Measurements from ENCODE around the gene SERPINB1. TPM values are rescaled to one million over a fixed set of nuclear protein-coding genes. Genes with fewer than 3 reads are reported as not detected.
"Not testable (repeated sequence)": the region's sequence is repeated elsewhere in the genome, so short reads cannot be mapped to it uniquely, and the experiment has no call there.

Gene SERPINB1
- total RNA-seq, 2 donors from 2014 or later, result 30.6 to 38.5 TPM

- H3K36me3 Mint-ChIP-seq (ENCODE audit: low read depth), result peaks cover 2% of the 10 kb centered on the region
- no peaks in the 10 kb centered on the region for H3K27me3 Mint-ChIP-seq (ENCODE audit: insufficient read depth)
- TF ChIP-seq, protein P1, sequence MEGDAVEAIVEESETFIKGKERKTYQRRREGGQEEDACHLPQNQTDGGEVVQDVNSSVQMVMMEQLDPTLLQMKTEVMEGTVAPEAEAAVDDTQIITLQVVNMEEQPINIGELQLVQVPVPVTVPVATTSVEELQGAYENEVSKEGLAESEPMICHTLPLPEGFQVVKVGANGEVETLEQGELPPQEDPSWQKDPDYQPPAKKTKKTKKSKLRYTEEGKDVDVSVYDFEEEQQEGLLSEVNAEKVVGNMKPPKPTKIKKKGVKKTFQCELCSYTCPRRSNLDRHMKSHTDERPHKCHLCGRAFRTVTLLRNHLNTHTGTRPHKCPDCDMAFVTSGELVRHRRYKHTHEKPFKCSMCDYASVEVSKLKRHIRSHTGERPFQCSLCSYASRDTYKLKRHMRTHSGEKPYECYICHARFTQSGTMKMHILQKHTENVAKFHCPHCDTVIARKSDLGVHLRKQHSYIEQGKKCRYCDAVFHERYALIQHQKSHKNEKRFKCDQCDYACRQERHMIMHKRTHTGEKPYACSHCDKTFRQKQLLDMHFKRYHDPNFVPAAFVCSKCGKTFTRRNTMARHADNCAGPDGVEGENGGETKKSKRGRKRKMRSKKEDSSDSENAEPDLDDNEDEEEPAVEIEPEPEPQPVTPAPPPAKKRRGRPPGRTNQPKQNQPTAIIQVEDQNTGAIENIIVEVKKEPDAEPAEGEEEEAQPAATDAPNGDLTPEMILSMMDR (conservative IDR thresholded peaks at IDR 0.05), result no peak
- H3K36me3 ChIP-seq (ENCODE audit: control insufficient read depth, insufficient read depth, low read length), result no peaks in the 10 kb centered on the region
- H3K9me3 Mint-ChIP-seq, result peaks cover 3% of the 10 kb centered on the region
- H3K4me3 Mint-ChIP-seq, result no peak overlapping the region
- no peak overlapping the region for H3K27ac Mint-ChIP-seq
- 88 to 99% methylated on average over 2 to 4 of the region's 4 CpGs for WGBS, 2 experiments (ENCODE audit: insufficient coverage in 1 of 2, insufficient read length in 1 of 2)
- peaks cover 35% of the 10 kb centered on the region for H3K4me1 Mint-ChIP-seq
- H3K4me1 ChIP-seq (ENCODE audit: control insufficient read depth, insufficient read depth, low read length), result peaks cover 15% of the 10 kb centered on the region
- no peaks in the 10 kb centered on the region for H3K9me3 ChIP-seq (ENCODE audit: control insufficient read depth, low read length)
- DNase-seq, result no peak
- H3K27me3 ChIP-seq (ENCODE audit: control insufficient read depth, insufficient read depth, low read length, poor library complexity, severe bottlenecking), result no peaks in the 10 kb centered on the region
- no peak overlapping the region for H3K27ac ChIP-seq (ENCODE audit: low read depth, low read length)
- no peak overlapping the region for H3K9ac ChIP-seq (ENCODE audit: extremely low read depth, low read length, poor library complexity, severe bottlenecking)
- H3K4me3 ChIP-seq (ENCODE audit: low read length), result no peak overlapping the region
Observed at GRCh38 chr6:2881423-2881822, 39.8 kb upstream of the SERPINB1 start.

DNA sequence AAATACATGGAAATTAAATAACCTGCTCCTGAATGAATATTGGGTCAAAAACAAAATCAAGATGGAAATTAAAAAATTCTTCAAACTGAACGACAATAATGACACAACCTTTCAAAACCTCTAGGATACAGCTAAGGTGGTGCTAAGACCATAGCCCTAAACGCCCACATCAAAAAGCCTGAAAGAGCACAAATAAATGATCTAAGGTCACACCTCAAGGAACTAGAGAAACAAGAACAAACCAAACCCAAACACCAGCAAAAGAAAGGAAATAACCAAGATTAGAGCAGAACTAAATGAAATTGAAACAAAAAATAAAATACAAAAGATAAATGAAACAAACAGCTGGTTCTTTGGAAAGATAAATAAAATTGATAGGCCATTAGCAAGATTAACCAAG lies 38.5 kb upstream of the SERPINB1 start:
- H3K36me3 ChIP-seq (ENCODE audit: control insufficient read depth, insufficient read depth, low read length); H3K27ac Mint-ChIP-seq; H3K27me3 Mint-ChIP-seq (ENCODE audit: insufficient read depth); DNase-seq; H3K9me3 ChIP-seq (ENCODE audit: control insufficient read depth, low read length); H3K9ac ChIP-seq (ENCODE audit: extremely low read depth, low read length, poor library complexity, severe bottlenecking); H3K36me3 Mint-ChIP-seq (ENCODE audit: low read depth); H3K27ac ChIP-seq (ENCODE audit: low read depth, low read length); H3K4me3 Mint-ChIP-seq; H3K27me3 ChIP-seq (ENCODE audit: control insufficient read depth, insufficient read depth, low read length, poor library complexity, severe bottlenecking); H3K9me3 Mint-ChIP-seq; H3K4me3 ChIP-seq (ENCODE audit: low read length): not testable (repeated sequence)
- H3K4me1 Mint-ChIP-seq, result peaks cover 33% of the 10 kb centered on the region
- H3K4me1 ChIP-seq (ENCODE audit: control insufficient read depth, insufficient read depth, low read length), result peaks cover 18% of the 10 kb centered on the region
- 85 to 100% methylated on average over 1 to 2 of the region's 2 CpGs for WGBS, 2 experiments (ENCODE audit: insufficient coverage in 1 of 2, insufficient read length in 1 of 2)

- Histone ChIP-seq H3K4me1 (ENCODE audit: control insufficient read depth, insufficient read depth, low read length) (peaks cover 23% of the 10 kb centered on the region), H3K9ac (ENCODE audit: extremely low read depth, low read length, poor library complexity, severe bottlenecking) (no peak overlapping the region), H3K4me3 (ENCODE audit: low read length) (no peak overlapping the region), H3K27me3 (ENCODE audit: control insufficient read depth, insufficient read depth, low read length, poor library complexity, severe bottlenecking) (no peaks in the 10 kb centered on the region), H3K36me3 (ENCODE audit: control insufficient read depth, insufficient read depth, low read length) (no peaks in the 10 kb centered on the region), H3K27ac (ENCODE audit: low read depth, low read length) (no peak overlapping the region), H3K9me3 (ENCODE audit: control insufficient read depth, low read length) (no peaks in the 10 kb centered on the region)
- peak overlapping the region; percentile 96 for H3K27ac Mint-ChIP-seq
- peaks cover 3% of the 10 kb centered on the region for H3K9me3 Mint-ChIP-seq
- H3K4me3 Mint-ChIP-seq, result no peak overlapping the region
- DNase-seq, result peak; percentile 53
- 83 to 97% methylated on average over 2 of the region's 2 CpGs for WGBS, 2 experiments (ENCODE audit: insufficient coverage in 1 of 2, insufficient read length in 1 of 2)
- H3K4me1 Mint-ChIP-seq, result peaks cover 36% of the 10 kb centered on the region
- H3K36me3 Mint-ChIP-seq (ENCODE audit: low read depth), result peaks cover 7% of the 10 kb centered on the region
- TF ChIP-seq, protein P1 (conservative IDR thresholded peaks at IDR 0.05), result no peak
- peaks cover under 1% of the 10 kb centered on the region for H3K27me3 Mint-ChIP-seq (ENCODE audit: insufficient read depth)
Observed at GRCh38 chr6:2877960-2878359, 36.3 kb upstream of the SERPINB1 start.
